ENCODE data around the gene MPRIP. TPM values are rescaled to one million over a fixed set of nuclear protein-coding genes. Genes with fewer than 3 reads are reported as not detected.

The MPRIP gene
- total and polyA plus RNA-seq, 2 donors (not counting 1 experiment from before 2014, with no cell fraction given): 130 to 299 TPM

DNA sequence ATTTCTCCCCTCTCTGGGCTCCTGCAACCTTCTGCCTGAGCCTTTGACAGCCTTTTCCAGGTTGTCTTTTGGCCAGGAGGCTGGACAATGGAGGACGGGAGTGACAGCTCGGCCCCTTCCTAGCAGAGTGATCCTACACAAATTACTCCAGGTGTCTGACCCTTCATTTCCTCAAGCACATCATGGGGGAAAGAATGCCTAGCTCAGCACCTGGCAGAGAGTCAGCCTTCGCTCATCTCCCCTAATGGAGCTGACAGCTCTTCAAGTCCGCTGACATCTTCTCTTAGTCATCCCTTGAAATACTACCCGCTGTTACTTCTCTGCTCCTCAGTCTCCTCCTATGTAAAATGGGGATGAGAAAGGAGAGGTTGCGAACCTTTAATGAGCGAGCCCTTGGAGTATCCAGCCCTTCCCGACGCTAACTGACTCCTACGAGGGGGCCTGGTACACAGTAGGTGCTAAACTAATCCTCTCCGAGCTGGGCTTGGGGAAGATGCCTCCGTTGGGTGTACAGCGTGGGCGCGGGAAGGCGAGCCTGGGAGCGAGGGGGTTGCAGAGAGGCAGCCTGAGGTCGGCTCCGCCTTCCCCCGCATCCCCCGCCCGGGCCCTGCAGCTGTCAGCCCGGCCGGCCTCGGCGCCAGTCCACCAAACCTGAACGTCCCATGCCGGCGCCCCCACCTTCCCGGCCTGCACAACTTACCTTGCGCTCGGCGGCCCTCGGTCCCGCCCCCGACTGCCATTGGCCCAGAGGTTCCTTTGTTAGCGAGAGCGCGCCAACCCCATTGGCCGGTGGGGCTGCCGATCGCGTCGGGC, 480 bp upstream of the MPRIP start:
- TF ChIP-seq EZH2 (IDR thresholded peaks at IDR 0.05; ENCODE audit: borderline replicate concordance, insufficient read depth, low read depth, low read length, poor library complexity, severe bottlenecking): no peak
- TF ChIP-seq, protein P1, sequence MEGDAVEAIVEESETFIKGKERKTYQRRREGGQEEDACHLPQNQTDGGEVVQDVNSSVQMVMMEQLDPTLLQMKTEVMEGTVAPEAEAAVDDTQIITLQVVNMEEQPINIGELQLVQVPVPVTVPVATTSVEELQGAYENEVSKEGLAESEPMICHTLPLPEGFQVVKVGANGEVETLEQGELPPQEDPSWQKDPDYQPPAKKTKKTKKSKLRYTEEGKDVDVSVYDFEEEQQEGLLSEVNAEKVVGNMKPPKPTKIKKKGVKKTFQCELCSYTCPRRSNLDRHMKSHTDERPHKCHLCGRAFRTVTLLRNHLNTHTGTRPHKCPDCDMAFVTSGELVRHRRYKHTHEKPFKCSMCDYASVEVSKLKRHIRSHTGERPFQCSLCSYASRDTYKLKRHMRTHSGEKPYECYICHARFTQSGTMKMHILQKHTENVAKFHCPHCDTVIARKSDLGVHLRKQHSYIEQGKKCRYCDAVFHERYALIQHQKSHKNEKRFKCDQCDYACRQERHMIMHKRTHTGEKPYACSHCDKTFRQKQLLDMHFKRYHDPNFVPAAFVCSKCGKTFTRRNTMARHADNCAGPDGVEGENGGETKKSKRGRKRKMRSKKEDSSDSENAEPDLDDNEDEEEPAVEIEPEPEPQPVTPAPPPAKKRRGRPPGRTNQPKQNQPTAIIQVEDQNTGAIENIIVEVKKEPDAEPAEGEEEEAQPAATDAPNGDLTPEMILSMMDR (IDR thresholded peaks at IDR 0.05): no peak
- CTCF ChIA-PET: interaction anchor here (0.8 to 1.4 kb wide), 2 partner anchors 14 to 52 kb away, joined by 3 read pairs; no protein-coding TSS in a partner anchor
- peak; percentile 92 for ATAC-seq (ENCODE audit: low read depth)
- POLR2A ChIA-PET: interaction anchor here (1.0 kb wide), 1 partner anchor 24 kb away, joined by 3 read pairs; no protein-coding TSS in a partner anchor
- 9% methylated on average over 41 of the region's 44 CpGs for WGBS (ENCODE audit: insufficient coverage)
- intact Hi-C loops (cut with micrococcal nuclease): loop anchor here (2.0 to 10.0 kb wide), 5 partner anchors 39 to 993 kb away; partner anchors contain the start of genes ATPAF2, COPS3, GID4 and PLD6
- peaks cover 51% of the 10 kb centered on the region for H3K79me2 ChIP-seq (ENCODE audit: control insufficient read depth, insufficient read depth, low read length)
- DNase-seq: peak; percentile 97
- H3K27ac ChIP-seq (ENCODE audit: low read length in 2 of 2): no peak overlapping the region
- no peaks in the 10 kb centered on the region for H3K27me3 Mint-ChIP-seq
- H3K4me3 Mint-ChIP-seq: peak overlapping the region; percentile 71
- peaks cover 0 to 4% (median 2%) of the 10 kb centered on the region in 3 donors for H3K9me3 ChIP-seq (ENCODE audit: control extremely low read depth in 1 of 3, control insufficient read depth in 2 of 3, insufficient read depth in 1 of 3, low read length in 2 of 3)
- peak overlapping the region; percentile 83 for H2AFZ ChIP-seq (ENCODE audit: insufficient read depth, low read depth, low read length, poor library complexity, severe bottlenecking)
- H4K20me1 ChIP-seq (ENCODE audit: control insufficient read depth, insufficient read depth, low read length, poor library complexity, severe bottlenecking): peaks cover 14% of the 10 kb centered on the region
- peaks cover 47% of the 10 kb centered on the region for H3K4me1 Mint-ChIP-seq
- H3K27me3 ChIP-seq (replicated peaks in 1 of 4; ENCODE audit: control extremely low read depth in 1 of 4, control insufficient read depth in 3 of 4, insufficient read depth in 4 of 4, low read length in 3 of 4): no peaks in the 10 kb centered on the region
- peaks cover 2% of the 10 kb centered on the region for H3K9me3 Mint-ChIP-seq (ENCODE audit: insufficient read depth)
- peaks cover 40 to 48% of the 10 kb centered on the region in 2 donors for H3K4me1 ChIP-seq (ENCODE audit: control insufficient read depth in 2 of 2, insufficient read depth in 2 of 2, low read length in 2 of 2)
- H3K4me3 ChIP-seq (ENCODE audit: control extremely low read depth in 1 of 5, extremely low read depth in 1 of 5, insufficient read depth in 1 of 5, low read depth in 2 of 5, low read length in 4 of 5): peak overlapping the region in 4 of 5 experiments; percentile 43 to 55 (median 50)
- no peaks in the 10 kb centered on the region for H3K36me3 ChIP-seq (replicated peaks in 1 of 2; ENCODE audit: control extremely low read depth in 1 of 2, control insufficient read depth in 1 of 2, extremely low read depth in 1 of 2, insufficient read depth in 2 of 2, low read length in 1 of 2)
- H3K27ac Mint-ChIP-seq: peak overlapping the region; percentile 26
- peak overlapping the region; percentile 84 for H3K4me2 ChIP-seq (replicated peaks; ENCODE audit: low read depth, low read length, poor library complexity, severe bottlenecking)
- H3K9ac ChIP-seq (ENCODE audit: low read length): peak overlapping the region; percentile 62
